ENCODE data around the gene AKNA.

DNA sequence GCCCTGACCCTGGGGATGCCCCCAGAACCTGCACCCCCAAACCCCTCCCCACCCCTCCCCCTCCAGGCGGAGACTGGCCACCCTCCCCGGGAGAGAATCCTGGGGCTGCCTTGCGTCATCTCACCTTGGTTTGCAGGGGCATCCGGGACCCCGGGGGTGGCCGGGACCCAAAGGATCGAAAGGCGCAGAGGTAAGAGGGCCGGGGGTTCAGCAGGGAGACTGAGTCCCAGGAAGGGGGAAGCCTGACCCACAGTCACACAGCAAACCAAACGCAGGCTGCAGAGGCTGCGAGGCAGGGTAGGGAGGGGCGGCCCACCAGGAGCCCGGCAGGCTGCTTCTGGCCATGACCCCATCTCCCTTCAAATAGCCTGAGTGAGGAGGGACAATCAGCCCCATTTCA, 98.7 kb downstream of the AKNA start:
- TF ChIP-seq, protein P1, sequence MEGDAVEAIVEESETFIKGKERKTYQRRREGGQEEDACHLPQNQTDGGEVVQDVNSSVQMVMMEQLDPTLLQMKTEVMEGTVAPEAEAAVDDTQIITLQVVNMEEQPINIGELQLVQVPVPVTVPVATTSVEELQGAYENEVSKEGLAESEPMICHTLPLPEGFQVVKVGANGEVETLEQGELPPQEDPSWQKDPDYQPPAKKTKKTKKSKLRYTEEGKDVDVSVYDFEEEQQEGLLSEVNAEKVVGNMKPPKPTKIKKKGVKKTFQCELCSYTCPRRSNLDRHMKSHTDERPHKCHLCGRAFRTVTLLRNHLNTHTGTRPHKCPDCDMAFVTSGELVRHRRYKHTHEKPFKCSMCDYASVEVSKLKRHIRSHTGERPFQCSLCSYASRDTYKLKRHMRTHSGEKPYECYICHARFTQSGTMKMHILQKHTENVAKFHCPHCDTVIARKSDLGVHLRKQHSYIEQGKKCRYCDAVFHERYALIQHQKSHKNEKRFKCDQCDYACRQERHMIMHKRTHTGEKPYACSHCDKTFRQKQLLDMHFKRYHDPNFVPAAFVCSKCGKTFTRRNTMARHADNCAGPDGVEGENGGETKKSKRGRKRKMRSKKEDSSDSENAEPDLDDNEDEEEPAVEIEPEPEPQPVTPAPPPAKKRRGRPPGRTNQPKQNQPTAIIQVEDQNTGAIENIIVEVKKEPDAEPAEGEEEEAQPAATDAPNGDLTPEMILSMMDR (IDR thresholded peaks at IDR 0.05): no peak
- TF ChIP-seq, protein P2, sequence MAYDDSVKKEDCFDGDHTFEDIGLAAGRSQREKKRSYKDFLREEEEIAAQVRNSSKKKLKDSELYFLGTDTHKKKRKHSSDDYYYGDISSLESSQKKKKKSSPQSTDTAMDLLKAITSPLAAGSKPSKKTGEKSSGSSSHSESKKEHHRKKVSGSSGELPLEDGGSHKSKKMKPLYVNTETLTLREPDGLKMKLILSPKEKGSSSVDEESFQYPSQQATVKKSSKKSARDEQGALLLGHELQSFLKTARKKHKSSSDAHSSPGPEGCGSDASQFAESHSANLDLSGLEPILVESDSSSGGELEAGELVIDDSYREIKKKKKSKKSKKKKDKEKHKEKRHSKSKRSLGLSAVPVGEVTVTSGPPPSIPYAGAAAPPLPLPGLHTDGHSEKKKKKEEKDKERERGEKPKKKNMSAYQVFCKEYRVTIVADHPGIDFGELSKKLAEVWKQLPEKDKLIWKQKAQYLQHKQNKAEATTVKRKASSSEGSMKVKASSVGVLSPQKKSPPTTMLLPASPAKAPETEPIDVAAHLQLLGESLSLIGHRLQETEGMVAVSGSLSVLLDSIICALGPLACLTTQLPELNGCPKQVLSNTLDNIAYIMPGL (CRISPR knock-in tag; IDR thresholded peaks at IDR 0.05): no peak
- TF ChIP-seq USF2 (CRISPR knock-in tag; IDR thresholded peaks at IDR 0.05) (no peak), TCF7 (CRISPR knock-in tag; IDR thresholded peaks at IDR 0.05; ENCODE audit: low read depth) (no peak)
- TF ChIP-seq, protein P3, sequence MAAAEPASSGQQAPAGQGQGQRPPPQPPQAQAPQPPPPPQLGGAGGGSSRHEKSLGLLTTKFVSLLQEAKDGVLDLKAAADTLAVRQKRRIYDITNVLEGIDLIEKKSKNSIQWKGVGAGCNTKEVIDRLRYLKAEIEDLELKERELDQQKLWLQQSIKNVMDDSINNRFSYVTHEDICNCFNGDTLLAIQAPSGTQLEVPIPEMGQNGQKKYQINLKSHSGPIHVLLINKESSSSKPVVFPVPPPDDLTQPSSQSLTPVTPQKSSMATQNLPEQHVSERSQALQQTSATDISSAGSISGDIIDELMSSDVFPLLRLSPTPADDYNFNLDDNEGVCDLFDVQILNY (CRISPR knock-in tag; IDR thresholded peaks at IDR 0.05): no peak
